HepG2 (cell line): Measurements from ENCODE around the gene EPB41. TPM values are rescaled to one million over a fixed set of nuclear protein-coding genes. Genes with fewer than 3 reads are reported as not detected.

Source experiments
- ATAC-seq: fragments of 200-7000 bp; cut with Tn5 transposase; 3 replicates; pipeline ENCODE4 v1.9.1; 2020; ENCODE audit warnings: mild to moderate bottlenecking, moderate library complexity
- BruUV-seq: library from RNA; stranded (reverse); fragments of 400-500 nt; replicated peaks from 2 replicates; lab custom pipeline; 2021; lab: Mats Ljungman, UMichigan
- CTCF ChIA-PET: fragments of 300-600 bp; formaldehyde crosslinking; extraction: SDS; loops from one replicate; lab custom pipeline; 2021; ENCODE audit warnings: low total read pairs, inconsistent platforms, low intra/inter-chr PET ratio; lab: Yijun Ruan, JAX
- POLR2A ChIA-PET: fragments of 350-600 bp; sonication (Branson Sonifier 250); formaldehyde crosslinking; loops from one replicate; lab custom pipeline; 2020; ENCODE audit warnings: antibody characterized with exemption, inconsistent platforms; lab: Yijun Ruan, JAX
- DNase-seq: peaks from one replicate; pipeline ENCODE4 v3.0.0-alpha.2; 2015; ENCODE audit warnings: low spot score
- FAIRE-seq: peaks from 3 replicates; lab custom pipeline; 2011; peaks lifted over from hg19 to GRCh38; lab: Jason Lieb, UNC
- H2AFZ ChIP-seq: one replicate; pipeline ENCODE4 v1.6.1; 2011; ENCODE audit warnings: low read length, inconsistent platforms
- H3K27ac ChIP-seq: fragments of 300-600 bp; 3 replicates; pipeline ENCODE4 v1.8.0; 2011; ENCODE audit warnings: mixed run types, mild to moderate bottlenecking, mixed read lengths, low read length, inconsistent platforms; ENCODE audit not compliant: insufficient read depth; ENCODE audit errors: extremely low read length
- H3K27me3 ChIP-seq, 2 experiments: fragments of 200-600 bp in 1 of 2; 2 replicates in 1 of 2; 3 replicates in 1 of 2; pipeline versions ENCODE4 v1.6.0 to v1.8.0; 2011; ENCODE audit warnings: low read length in 2 of 2, mild to moderate bottlenecking in 2 of 2, moderate library complexity in 2 of 2, inconsistent platforms in 1 of 2; ENCODE audit not compliant: insufficient read depth in 2 of 2, control insufficient read depth in 1 of 2
- H3K36me3 ChIP-seq, 2 experiments: fragments of 200-600 bp in 1 of 2; replicated peaks in 1 of 2; 2 replicates in 1 of 2; 3 replicates in 1 of 2; pipeline versions ENCODE4 v1.5.1 to v1.8.0; 2011; ENCODE audit warnings: low read length in 2 of 2, inconsistent platforms in 1 of 2; ENCODE audit not compliant: insufficient read depth in 2 of 2, control insufficient read depth in 1 of 2
- H3K4me1 ChIP-seq: 2 replicates; pipeline ENCODE4 v1.5.1; 2012; ENCODE audit warnings: low read length, inconsistent platforms; ENCODE audit not compliant: insufficient read depth
- H3K4me2 ChIP-seq: 2 replicates; pipeline ENCODE4 v1.6.0; 2011; ENCODE audit warnings: low read depth, low read length, inconsistent platforms
- H3K4me3 ChIP-seq, 3 experiments: fragments of 200-600 bp in 1 of 3; sonication (generic), shearing (Covaris generic) in 1 of 3; replicated peaks in 1 of 3; 2 replicates each; pipeline ENCODE4 v1.5.1; 2011 to 2016; ENCODE audit warnings: low read length in 3 of 3, inconsistent platforms in 2 of 3, low read depth in 2 of 3, mild to moderate bottlenecking in 2 of 3, control low read depth in 1 of 3, mixed read lengths in 1 of 3; ENCODE audit not compliant: insufficient read depth in 1 of 3
- H3K79me2 ChIP-seq: one replicate; pipeline ENCODE4 v1.6.1; 2011; ENCODE audit warnings: low read length, inconsistent platforms; ENCODE audit not compliant: insufficient read depth
- H3K9ac ChIP-seq: 2 replicates; pipeline ENCODE4 v1.6.0; 2011; ENCODE audit warnings: mild to moderate bottlenecking, low read depth, low read length, inconsistent platforms; ENCODE audit not compliant: insufficient read depth
- H3K9me3 ChIP-seq: 2 replicates; pipeline ENCODE4 v1.5.1; 2012; ENCODE audit warnings: mild to moderate bottlenecking, low read length
- H4K20me1 ChIP-seq: 2 replicates; pipeline ENCODE4 v1.6.0; 2011; ENCODE audit warnings: inconsistent platforms, mild to moderate bottlenecking, low read length, moderate library complexity; ENCODE audit not compliant: insufficient read depth
- CEBPG ChIP-seq: IDR thresholded peaks from 2 replicates; pipeline ENCODE4 v1.6.1; 2016
- GZF1 ChIP-seq: sonication (generic); formaldehyde crosslinking; IDR thresholded peaks from 2 replicates; pipeline ENCODE4 v1.5.1; 2020; ENCODE audit warnings: mild to moderate bottlenecking, missing genetic modification reagents
- KDM3A ChIP-seq: IDR thresholded peaks from 2 replicates; pipeline ENCODE4 v1.6.1; 2018; ENCODE audit warnings: low read depth, missing compliant biosample characterization
- NAIF1 ChIP-seq: sonication (generic); formaldehyde crosslinking; IDR thresholded peaks from 2 replicates; pipeline ENCODE4 v1.5.0; 2020; ENCODE audit warnings: mild to moderate bottlenecking, missing genetic modification reagents, borderline replicate concordance
- PAWR ChIP-seq: sonication (generic); formaldehyde crosslinking; IDR thresholded peaks from 2 replicates; pipeline ENCODE4 v1.4.0; 2020; ENCODE audit warnings: missing genetic modification reagents, mild to moderate bottlenecking, borderline replicate concordance
- TSC22D2 ChIP-seq: sonication (generic); formaldehyde crosslinking; IDR thresholded peaks from 2 replicates; pipeline ENCODE4 v1.5.1; 2020; ENCODE audit warnings: missing genetic modification reagents, mild to moderate bottlenecking, borderline replicate concordance
- ZBTB37 ChIP-seq: sonication (generic); formaldehyde crosslinking; IDR thresholded peaks from 2 replicates; pipeline ENCODE4 v1.4.0; 2020; ENCODE audit warnings: mild to moderate bottlenecking, missing genetic modification reagents
- ZFP36 ChIP-seq: fragments of 150-350 bp; IDR thresholded peaks from 2 replicates; pipeline ENCODE4 v1.6.1; 2018; ENCODE audit warnings: borderline replicate concordance, low read length, low read depth; ENCODE audit not compliant: partially characterized antibody
- ZNF598 ChIP-seq: sonication (generic); formaldehyde crosslinking; IDR thresholded peaks from 2 replicates; pipeline ENCODE4 v1.5.1; 2020; ENCODE audit warnings: mild to moderate bottlenecking, missing genetic modification reagents, borderline replicate concordance
- ZNF770 ChIP-seq: sonication (generic); formaldehyde crosslinking; IDR thresholded peaks from 2 replicates; pipeline ENCODE4 v1.5.0; 2020; ENCODE audit warnings: mild to moderate bottlenecking, missing genetic modification reagents
- ZNF850 ChIP-seq: sonication (generic); formaldehyde crosslinking; conservative IDR thresholded peaks from 2 replicates; pipeline ENCODE4 v1.9.0; 2021; ENCODE audit warnings: mild to moderate bottlenecking, missing genetic modification reagents
- WGBS: methylation state at CpG from one replicate; pipeline ENCODE4 v1.1.6; 2017; ENCODE audit warnings: low lambda C conversion rate; 5-methylcytosine and 5-hydroxymethylcytosine counted together
- in situ Hi-C: cut with HindIII; loops from 2 replicates; pipeline ENCODE4 v1.10.0; 2017; ENCODE audit warnings: low pct_unique_long_range_greater_than_20kb; ENCODE audit not compliant: extremely low pct_ligation_motif_present
- intact Hi-C: fragments of 100-400 bp; cut with micrococcal nuclease; formaldehyde crosslinking; loops from one replicate; pipeline ENCODE4 v1.10.0; 2022; ENCODE audit not compliant: unreplicated experiment
- polyA plus RNA-seq, 8 experiments: library from polyadenylated mRNA; depleted of rRNA in 3 of 8; stranded (reverse) in 7 of 8; unstranded in 1 of 8; fragments of >200 nt; fragmentation: Illumina TruSeq in 4 of 8; extraction: Trizol in 4 of 8; gene quantifications; 2 replicates each; pipeline versions ENCODE4 v1.2.1 to v1.2.3, GENCODE V29; 2011 to 2016; ENCODE audit warnings: low read depth in 4 of 8, missing spikeins in 1 of 8, mixed read lengths in 1 of 8; ENCODE audit not compliant: insufficient read depth in 1 of 8
- total RNA-seq, 5 experiments: library from RNA; depleted of rRNA; stranded (reverse); fragments of >200 nt; fragmentation: Illumina TruSeq; extraction: Trizol; gene quantifications; 2 replicates each; pipeline ENCODE4 v1.2.3, GENCODE V29; 2016; ENCODE audit warnings: low read depth in 1 of 5

The EPB41 gene
- total and polyA plus RNA-seq, 2 of the 13 experiments (the other 11 are each of a cell fraction or from before 2014, with no cell fraction given) = 34.5 to 46.7 TPM

GRCh38 chr1:29022620-29023019, 108.3 kb downstream of the EPB41 start:
- TF ChIP-seq ZNF598 (CRISPR knock-in tag) (no peak), ZBTB37 (no peak), NAIF1 (CRISPR knock-in tag) (no peak), KDM3A (no peak), CEBPG (CRISPR knock-in tag) (no peak), ZNF770 (CRISPR knock-in tag) (no peak), GZF1 (CRISPR knock-in tag) (no peak), ZFP36 (no peak), TSC22D2 (CRISPR knock-in tag) (no peak), ZNF850 (CRISPR knock-in tag) (no peak), PAWR (CRISPR knock-in tag) (no peak)
- no peaks in the 10 kb centered on the region for H3K27me3 ChIP-seq
- no peaks in the 10 kb centered on the region for H3K4me1 ChIP-seq
- no peaks in the 10 kb centered on the region for H3K9me3 ChIP-seq
- BruUV-seq = no TSS peak
- ChIA-PET POLR2A (no interaction called here), CTCF (no interaction called here)
- no peak overlapping the region for H3K4me3 ChIP-seq
- no peak overlapping the region for H3K9ac ChIP-seq
- FAIRE-seq = no peak
- WGBS = 100% methylated on average over 3 of the region's 3 CpGs
- H3K4me2 ChIP-seq = no peak overlapping the region
- no peak for ATAC-seq
- H4K20me1 ChIP-seq = no peaks in the 10 kb centered on the region
- intact Hi-C loops = no loop called here
- in situ Hi-C loops = no loop called here
- DNase-seq = no peak
- H3K27ac ChIP-seq = no peak overlapping the region
- no peak overlapping the region for H2AFZ ChIP-seq
- H3K36me3 ChIP-seq = peaks cover 2 to 12% of the 10 kb centered on the region in 2 experiments; a peak in 4 of 5 replicates
- no peaks in the 10 kb centered on the region for H3K79me2 ChIP-seq
